Measurements from ENCODE around the gene MRAP2. TPM values are rescaled to one million over a fixed set of nuclear protein-coding genes. Genes with fewer than 3 reads are reported as not detected.
A peak's percentile ranks its signal among the peaks of the same experiment; 100 is the strongest.
"Not testable (repeated sequence)": the region's sequence is repeated elsewhere in the genome, so short reads cannot be mapped to it uniquely, and the experiment has no call there.

The MRAP2 gene
- total RNA-seq, 1 experiment from 2014 or later: 0.33 TPM

DNA sequence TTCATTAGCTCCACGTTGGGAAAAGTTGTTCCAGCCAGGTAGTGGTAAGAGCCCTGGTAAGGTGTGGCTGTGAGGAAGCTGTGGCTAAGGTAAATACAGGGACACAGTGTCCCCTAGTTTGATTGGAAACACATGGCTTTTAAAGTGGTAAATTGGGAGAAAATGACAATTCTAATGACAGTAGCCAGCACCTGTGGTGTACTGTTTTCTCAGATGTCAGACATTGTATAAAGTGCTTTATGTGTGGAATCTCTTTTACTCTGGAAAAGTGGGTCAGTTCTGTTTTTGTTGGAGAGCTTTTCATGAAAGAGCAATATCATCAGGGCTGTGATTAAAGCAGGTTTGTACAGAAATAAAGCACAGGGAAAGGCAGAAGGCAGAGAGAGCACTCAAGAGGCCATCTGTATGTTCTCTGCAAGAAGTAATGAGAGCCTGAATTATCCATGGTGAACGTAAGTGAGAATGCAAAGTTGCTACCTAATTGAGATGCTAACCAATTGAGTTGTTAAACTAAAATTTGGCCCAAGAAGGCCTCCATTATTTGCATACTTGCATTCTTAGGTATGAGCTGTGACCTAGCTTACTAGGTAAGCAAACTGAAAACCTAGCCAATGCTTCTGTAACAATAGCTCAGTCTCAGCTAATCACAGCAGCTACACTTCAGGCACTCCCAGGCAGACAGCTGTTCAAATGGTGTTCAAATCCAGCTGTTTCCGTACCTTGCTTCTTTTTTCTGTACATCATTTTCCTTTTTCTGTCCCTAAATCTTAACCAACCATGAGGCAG is 28.2 kb downstream of the MRAP2 start:
- Mint-ChIP-seq H3K4me3 (ENCODE audit: unreplicated experiment) (no peak overlapping the region), H3K27ac (ENCODE audit: low read depth, unreplicated experiment) (no peak overlapping the region), H3K9me3 (ENCODE audit: unreplicated experiment) (no peaks in the 10 kb centered on the region), H3K27me3 (ENCODE audit: insufficient read depth, unreplicated experiment) (no peaks in the 10 kb centered on the region), H3K4me1 (ENCODE audit: insufficient read depth, unreplicated experiment) (peaks cover 11% of the 10 kb centered on the region), H3K36me3 (ENCODE audit: insufficient read depth, unreplicated experiment) (no peaks in the 10 kb centered on the region)
- TF ChIP-seq, protein P1, sequence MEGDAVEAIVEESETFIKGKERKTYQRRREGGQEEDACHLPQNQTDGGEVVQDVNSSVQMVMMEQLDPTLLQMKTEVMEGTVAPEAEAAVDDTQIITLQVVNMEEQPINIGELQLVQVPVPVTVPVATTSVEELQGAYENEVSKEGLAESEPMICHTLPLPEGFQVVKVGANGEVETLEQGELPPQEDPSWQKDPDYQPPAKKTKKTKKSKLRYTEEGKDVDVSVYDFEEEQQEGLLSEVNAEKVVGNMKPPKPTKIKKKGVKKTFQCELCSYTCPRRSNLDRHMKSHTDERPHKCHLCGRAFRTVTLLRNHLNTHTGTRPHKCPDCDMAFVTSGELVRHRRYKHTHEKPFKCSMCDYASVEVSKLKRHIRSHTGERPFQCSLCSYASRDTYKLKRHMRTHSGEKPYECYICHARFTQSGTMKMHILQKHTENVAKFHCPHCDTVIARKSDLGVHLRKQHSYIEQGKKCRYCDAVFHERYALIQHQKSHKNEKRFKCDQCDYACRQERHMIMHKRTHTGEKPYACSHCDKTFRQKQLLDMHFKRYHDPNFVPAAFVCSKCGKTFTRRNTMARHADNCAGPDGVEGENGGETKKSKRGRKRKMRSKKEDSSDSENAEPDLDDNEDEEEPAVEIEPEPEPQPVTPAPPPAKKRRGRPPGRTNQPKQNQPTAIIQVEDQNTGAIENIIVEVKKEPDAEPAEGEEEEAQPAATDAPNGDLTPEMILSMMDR (IDR thresholded peaks at IDR 0.05; ENCODE audit: unreplicated experiment): no peak
- ChIA-PET CTCF (interaction anchor here (1.2 kb wide), 1 partner anchor 16 kb away, joined by 3 read pairs; no protein-coding TSS in a partner anchor), POLR2A (no interaction called here)
- no TSS peak for BruUV-seq (replicated peaks)
- DNase-seq (ENCODE audit: unreplicated experiment): no peak
- intact Hi-C loops (cut with micrococcal nuclease): no loop called here

GRCh38 chr6:84062519-84063154 is 29.1 kb downstream of the MRAP2 start:
- intact Hi-C loops (cut with micrococcal nuclease): no loop called here
- peaks cover 11% of the 10 kb centered on the region for H3K4me1 Mint-ChIP-seq (ENCODE audit: insufficient read depth, unreplicated experiment)
- DNase-seq (ENCODE audit: unreplicated experiment): no peak
- no peaks in the 10 kb centered on the region for H3K9me3 Mint-ChIP-seq (ENCODE audit: unreplicated experiment)
- no TSS peak for BruUV-seq (replicated peaks)
- no peaks in the 10 kb centered on the region for H3K36me3 Mint-ChIP-seq (ENCODE audit: insufficient read depth, unreplicated experiment)
- TF ChIP-seq, protein P1 (IDR thresholded peaks at IDR 0.05; ENCODE audit: unreplicated experiment): no peak
- no peak overlapping the region for H3K4me3 Mint-ChIP-seq (ENCODE audit: unreplicated experiment)
- no peak overlapping the region for H3K27ac Mint-ChIP-seq (ENCODE audit: low read depth, unreplicated experiment)
- ChIA-PET CTCF (interaction anchor here (1.2 kb wide), 1 partner anchor 17 kb away, joined by 3 read pairs; no protein-coding TSS in a partner anchor), POLR2A (no interaction called here)
- H3K27me3 Mint-ChIP-seq (ENCODE audit: insufficient read depth, unreplicated experiment): no peaks in the 10 kb centered on the region

DNA sequence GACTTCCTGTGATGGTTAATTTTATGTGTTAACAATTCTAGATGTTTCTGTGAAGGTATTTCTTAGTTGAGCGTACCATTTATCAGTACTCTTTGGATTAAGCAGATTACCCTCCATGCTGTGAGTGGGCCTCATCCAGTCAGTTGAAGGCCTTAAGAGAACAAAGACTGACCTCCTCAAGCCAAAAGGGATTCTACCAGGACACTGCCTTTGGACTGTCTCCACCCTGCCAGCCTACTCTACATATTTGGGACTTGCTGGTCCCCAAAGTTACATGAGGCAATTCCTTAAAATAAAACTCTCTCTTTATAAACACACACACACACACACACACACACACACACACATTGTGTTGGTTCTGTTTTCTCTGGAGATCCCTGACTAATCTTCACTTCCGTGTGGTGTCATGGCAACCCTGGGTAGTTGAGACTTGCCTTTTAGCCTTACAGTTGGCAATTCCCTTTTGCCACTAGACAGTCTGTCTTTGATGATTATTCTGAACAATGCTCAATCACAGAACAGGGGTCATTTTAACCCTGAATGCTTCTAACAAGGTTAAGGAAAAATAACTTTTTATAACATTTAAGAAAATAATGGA is 32.2 kb downstream of the MRAP2 start:
- H3K9me3 Mint-ChIP-seq (ENCODE audit: unreplicated experiment): no peaks in the 10 kb centered on the region
- peaks cover 11% of the 10 kb centered on the region for H3K4me1 Mint-ChIP-seq (ENCODE audit: insufficient read depth, unreplicated experiment)
- intact Hi-C loops (cut with micrococcal nuclease): no loop called here
- peak overlapping the region; percentile 70 for H3K27ac Mint-ChIP-seq (ENCODE audit: low read depth, unreplicated experiment)
- DNase-seq (ENCODE audit: unreplicated experiment): peak; percentile 79
- TF ChIP-seq, protein P1 (IDR thresholded peaks at IDR 0.05; ENCODE audit: unreplicated experiment): no peak
- H3K4me3 Mint-ChIP-seq (ENCODE audit: unreplicated experiment): no peak overlapping the region
- ChIA-PET CTCF (no interaction called here), POLR2A (interaction anchor here (0.6 kb wide), 1 partner anchor 1428 kb away, joined by 5 read pairs; no protein-coding TSS in a partner anchor)
- BruUV-seq (replicated peaks): no TSS peak
- no peaks in the 10 kb centered on the region for H3K36me3 Mint-ChIP-seq (ENCODE audit: insufficient read depth, unreplicated experiment)
- H3K27me3 Mint-ChIP-seq (ENCODE audit: insufficient read depth, unreplicated experiment): no peaks in the 10 kb centered on the region

DNA sequence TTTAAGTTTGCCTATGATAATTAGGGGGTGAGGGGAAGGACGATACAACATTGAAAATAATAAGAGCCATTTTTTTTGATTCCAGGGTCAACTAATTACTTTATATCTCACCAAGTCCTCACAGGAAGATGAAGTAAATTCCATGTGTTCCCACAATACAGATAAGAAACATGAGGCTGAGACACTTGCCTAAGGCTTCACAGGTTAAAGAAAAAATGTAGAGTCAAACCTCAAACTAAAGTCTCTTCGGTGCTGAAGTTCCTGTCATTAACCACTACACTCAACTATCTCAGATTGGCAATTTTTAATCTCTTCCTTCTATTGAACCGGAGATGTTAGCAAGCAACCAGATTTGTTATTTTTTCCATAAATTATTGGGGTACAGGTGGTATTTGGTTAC is 33.0 kb downstream of the MRAP2 start:
- Mint-ChIP-seq H3K36me3 (ENCODE audit: insufficient read depth, unreplicated experiment) (no peaks in the 10 kb centered on the region), H3K27me3 (ENCODE audit: insufficient read depth, unreplicated experiment) (no peaks in the 10 kb centered on the region), H3K9me3 (ENCODE audit: unreplicated experiment) (no peaks in the 10 kb centered on the region), H3K4me1 (ENCODE audit: insufficient read depth, unreplicated experiment) (peaks cover 11% of the 10 kb centered on the region), H3K4me3 (ENCODE audit: unreplicated experiment) (no peak overlapping the region), H3K27ac (ENCODE audit: low read depth, unreplicated experiment) (no peak overlapping the region)
- ChIA-PET POLR2A (no interaction called here), CTCF (no interaction called here)
- BruUV-seq (replicated peaks): no TSS peak
- intact Hi-C loops (cut with micrococcal nuclease): no loop called here
- DNase-seq (ENCODE audit: unreplicated experiment): no peak
- TF ChIP-seq, protein P1 (IDR thresholded peaks at IDR 0.05; ENCODE audit: unreplicated experiment): no peak

DNA sequence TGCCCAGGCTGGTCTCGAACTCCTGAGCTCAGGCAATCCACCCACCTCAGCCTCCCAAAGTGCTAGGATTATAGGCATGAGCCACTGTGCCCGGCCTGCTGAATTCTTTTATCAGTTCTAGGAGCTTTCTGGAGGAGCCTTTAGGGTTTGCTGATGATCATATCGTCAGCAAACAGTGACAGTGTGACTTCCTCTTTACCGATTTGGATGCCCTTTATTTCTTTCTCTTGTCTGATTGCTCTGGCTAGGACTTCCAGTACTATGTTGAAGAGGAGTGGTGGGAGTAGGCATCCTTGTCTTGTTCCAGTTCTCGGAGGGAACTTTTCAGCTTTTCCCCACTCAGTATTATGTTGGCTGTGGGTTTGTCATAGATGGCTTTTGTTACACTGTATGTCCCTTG is 35.3 kb downstream of the MRAP2 start:
- H3K9me3 Mint-ChIP-seq (ENCODE audit: unreplicated experiment); H3K27ac Mint-ChIP-seq (ENCODE audit: low read depth, unreplicated experiment); DNase-seq (ENCODE audit: unreplicated experiment); H3K27me3 Mint-ChIP-seq (ENCODE audit: insufficient read depth, unreplicated experiment); POLR2A ChIA-PET; H3K4me3 Mint-ChIP-seq (ENCODE audit: unreplicated experiment); H3K36me3 Mint-ChIP-seq (ENCODE audit: insufficient read depth, unreplicated experiment); BruUV-seq (replicated peaks); intact Hi-C loops (cut with micrococcal nuclease): not testable (repeated sequence)
- H3K4me1 Mint-ChIP-seq (ENCODE audit: insufficient read depth, unreplicated experiment): peaks cover 11% of the 10 kb centered on the region
- CTCF ChIA-PET: interaction anchor here (0.9 kb wide), 1 partner anchor 73 kb away, joined by 3 read pairs; no protein-coding TSS in a partner anchor

All from MCF 10A (cell line).